Measurements from ENCODE around the gene OVCH1. TPM values are rescaled to one million over a fixed set of nuclear protein-coding genes. Genes with fewer than 3 reads are reported as not detected.
"Not testable (repeated sequence)": the region's sequence is repeated elsewhere in the genome, so short reads cannot be mapped to it uniquely, and the experiment has no call there.

Gene OVCH1
- polyA plus RNA-seq, 1 experiment = 0.26 TPM

DNA sequence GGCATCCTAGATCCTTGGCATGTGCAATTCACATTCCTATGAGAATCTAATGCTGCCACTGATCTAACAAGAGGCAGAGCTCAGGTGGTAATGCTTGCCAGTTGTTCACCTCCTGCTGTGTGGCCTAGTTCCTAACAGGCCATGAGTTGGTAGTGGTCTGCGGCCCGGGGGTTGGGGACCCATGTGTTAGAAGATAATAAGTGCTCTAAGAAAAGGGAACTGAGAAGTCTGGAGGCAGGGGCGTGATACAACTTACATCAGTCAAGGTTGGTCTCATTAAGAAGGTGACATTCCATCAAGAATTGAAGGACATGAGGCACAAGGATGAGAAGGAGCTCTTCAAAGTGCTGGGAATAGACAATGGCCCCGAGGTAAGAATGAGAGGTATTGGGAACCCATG is 49.3 kb downstream of the OVCH1 start:
- ChIA-PET POLR2A (no interaction called here), CTCF (no interaction called here)

DNA sequence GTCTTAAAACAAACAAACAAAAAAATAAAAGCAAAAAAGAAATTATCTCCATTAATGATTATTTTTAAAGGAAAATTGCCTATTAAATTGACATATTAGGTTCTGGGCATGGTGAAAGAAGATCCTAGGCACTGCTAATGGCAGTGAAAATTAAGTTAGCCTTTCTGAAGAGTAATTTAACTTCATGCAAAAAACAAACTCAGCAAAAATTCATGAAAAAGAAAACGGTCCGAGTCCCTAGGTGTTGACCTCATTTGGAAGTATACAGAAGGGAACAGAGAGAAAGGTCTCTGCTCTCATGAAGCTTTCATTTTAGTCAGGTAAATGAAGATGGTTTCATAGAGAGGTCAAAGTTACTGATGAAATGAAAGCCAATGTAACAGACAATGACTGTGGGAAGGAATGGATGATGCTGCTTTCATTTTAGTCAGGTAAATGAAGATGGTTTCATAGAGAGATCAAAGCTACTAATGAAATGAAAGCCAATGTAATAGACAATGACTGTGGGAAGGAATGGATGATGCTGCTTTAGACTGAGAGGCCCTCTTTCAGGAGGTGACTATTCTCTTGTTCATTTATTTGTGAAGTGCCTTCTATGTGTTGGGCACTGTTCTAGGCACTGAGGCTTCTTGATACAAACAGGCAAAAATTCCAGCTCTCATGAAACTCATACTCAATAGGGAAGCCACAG is 50.1 kb downstream of the OVCH1 start:
- Histone ChIP-seq H3K9me3 (ENCODE audit: control insufficient read depth, insufficient read depth, low read length) (no peaks in the 10 kb centered on the region), H3K27me3 (ENCODE audit: control insufficient read depth, insufficient read depth, low read length) (no peaks in the 10 kb centered on the region), H3K4me3 (ENCODE audit: low read depth, low read length) (no peak overlapping the region), H3K27ac (ENCODE audit: low read depth, low read length) (no peak overlapping the region)
- DNase-seq (ENCODE audit: low read depth, low spot score) = no peak
- POLR2A ChIA-PET = no interaction called here
- TF ChIP-seq, protein P1, sequence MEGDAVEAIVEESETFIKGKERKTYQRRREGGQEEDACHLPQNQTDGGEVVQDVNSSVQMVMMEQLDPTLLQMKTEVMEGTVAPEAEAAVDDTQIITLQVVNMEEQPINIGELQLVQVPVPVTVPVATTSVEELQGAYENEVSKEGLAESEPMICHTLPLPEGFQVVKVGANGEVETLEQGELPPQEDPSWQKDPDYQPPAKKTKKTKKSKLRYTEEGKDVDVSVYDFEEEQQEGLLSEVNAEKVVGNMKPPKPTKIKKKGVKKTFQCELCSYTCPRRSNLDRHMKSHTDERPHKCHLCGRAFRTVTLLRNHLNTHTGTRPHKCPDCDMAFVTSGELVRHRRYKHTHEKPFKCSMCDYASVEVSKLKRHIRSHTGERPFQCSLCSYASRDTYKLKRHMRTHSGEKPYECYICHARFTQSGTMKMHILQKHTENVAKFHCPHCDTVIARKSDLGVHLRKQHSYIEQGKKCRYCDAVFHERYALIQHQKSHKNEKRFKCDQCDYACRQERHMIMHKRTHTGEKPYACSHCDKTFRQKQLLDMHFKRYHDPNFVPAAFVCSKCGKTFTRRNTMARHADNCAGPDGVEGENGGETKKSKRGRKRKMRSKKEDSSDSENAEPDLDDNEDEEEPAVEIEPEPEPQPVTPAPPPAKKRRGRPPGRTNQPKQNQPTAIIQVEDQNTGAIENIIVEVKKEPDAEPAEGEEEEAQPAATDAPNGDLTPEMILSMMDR (IDR thresholded peaks at IDR 0.05; ENCODE audit: low read depth, low read length) = no peak
- CTCF ChIA-PET = no interaction called here

More for the DNA sequence above, 49.3 kb downstream of the OVCH1 start:
- TF ChIP-seq, protein P1 (IDR thresholded peaks at IDR 0.05; ENCODE audit: low read depth, low read length) = no peak
- no peak overlapping the region for H3K27ac ChIP-seq (ENCODE audit: low read depth, low read length)
- no peaks in the 10 kb centered on the region for H3K27me3 ChIP-seq (ENCODE audit: control insufficient read depth, insufficient read depth, low read length)
- H3K9me3 ChIP-seq (ENCODE audit: control insufficient read depth, insufficient read depth, low read length) = no peaks in the 10 kb centered on the region
- DNase-seq (ENCODE audit: low read depth, low spot score) = no peak
- H3K4me3 ChIP-seq (ENCODE audit: low read depth, low read length) = no peak overlapping the region

DNA sequence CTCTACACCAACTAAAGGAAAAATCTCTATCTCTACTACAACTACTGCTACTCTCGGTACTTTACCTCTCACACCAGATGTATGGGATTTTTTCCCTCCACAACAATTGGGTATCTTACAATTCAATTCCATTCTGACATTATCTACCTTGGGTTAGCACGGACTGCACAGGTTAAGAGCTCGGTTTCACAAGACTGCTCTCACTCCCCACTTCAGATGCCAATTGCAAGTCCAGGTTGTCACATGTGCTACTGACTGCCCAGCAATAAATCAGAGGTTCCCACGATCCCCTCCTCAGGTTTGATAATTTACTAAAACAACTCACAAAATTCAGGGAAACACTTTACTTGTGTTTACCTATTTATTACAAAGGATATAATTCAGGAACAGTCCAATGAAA is 58.0 kb downstream of the OVCH1 start:
- Histone ChIP-seq H3K27ac (ENCODE audit: low read depth, low read length) (no peak overlapping the region), H3K27me3 (ENCODE audit: control insufficient read depth, insufficient read depth, low read length) (no peaks in the 10 kb centered on the region), H3K9me3 (ENCODE audit: control insufficient read depth, insufficient read depth, low read length) (no peaks in the 10 kb centered on the region), H3K4me3 (ENCODE audit: low read depth, low read length) (no peak overlapping the region)
- DNase-seq (ENCODE audit: low read depth, low spot score) = no peak
- ChIA-PET CTCF (no interaction called here), POLR2A (no interaction called here)
- TF ChIP-seq, protein P1 (IDR thresholded peaks at IDR 0.05; ENCODE audit: low read depth, low read length) = no peak

DNA sequence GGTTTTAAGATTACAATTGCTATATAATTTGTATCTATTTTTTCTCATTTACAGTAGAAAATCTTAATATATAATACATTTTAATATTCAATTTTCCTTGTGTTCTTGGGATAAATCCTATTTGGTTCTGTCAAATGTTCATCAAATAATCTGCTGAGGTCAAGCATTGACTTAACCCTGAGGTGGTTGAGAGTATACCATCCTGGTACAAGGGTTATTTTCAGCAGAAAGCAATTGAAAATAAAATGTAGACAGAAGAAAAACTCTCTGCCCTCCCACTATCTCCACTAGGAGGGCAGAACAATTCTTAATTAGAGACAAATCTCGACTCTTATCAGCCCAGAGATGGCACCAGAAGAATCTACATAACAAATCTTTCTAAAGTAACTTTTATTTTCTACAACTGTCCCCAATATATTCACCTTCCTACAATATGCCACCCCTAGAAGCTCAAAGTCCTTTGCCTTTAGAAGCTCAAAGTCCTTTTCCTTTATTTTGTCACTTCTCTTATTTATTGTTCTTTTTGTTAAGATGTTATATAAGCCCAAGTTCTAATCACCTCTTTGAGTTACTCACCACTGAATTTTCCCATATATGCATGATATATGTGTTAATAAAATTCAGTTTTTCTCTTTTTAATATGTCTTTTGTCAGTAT is 58.6 kb downstream of the OVCH1 start:
- TF ChIP-seq, protein P1 (IDR thresholded peaks at IDR 0.05; ENCODE audit: low read depth, low read length) = no peak
- ChIA-PET POLR2A (no interaction called here), CTCF (no interaction called here)
- Histone ChIP-seq H3K27ac (ENCODE audit: low read depth, low read length) (no peak overlapping the region), H3K9me3 (ENCODE audit: control insufficient read depth, insufficient read depth, low read length) (no peaks in the 10 kb centered on the region), H3K27me3 (ENCODE audit: control insufficient read depth, insufficient read depth, low read length) (no peaks in the 10 kb centered on the region), H3K4me3 (ENCODE audit: low read depth, low read length) (no peak overlapping the region)
- no peak for DNase-seq (ENCODE audit: low read depth, low spot score)

DNA sequence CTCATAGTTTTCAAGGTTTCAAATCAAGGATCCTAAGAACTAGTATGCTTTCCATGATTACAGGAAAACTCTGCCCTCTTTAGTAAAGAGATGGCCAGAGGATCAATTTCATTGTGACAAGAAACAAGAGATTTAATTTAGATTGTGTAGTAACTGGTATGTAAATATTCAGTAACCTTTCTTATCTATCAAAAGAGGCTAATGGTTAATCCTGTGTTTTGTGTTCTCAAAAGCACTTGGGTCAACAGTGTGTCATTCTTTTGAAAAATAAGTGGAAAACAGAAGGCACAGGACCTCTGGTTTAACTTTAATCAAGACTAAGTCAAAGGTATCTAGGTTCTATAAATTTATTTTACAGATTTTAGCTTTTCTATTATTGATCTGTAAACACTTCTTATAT is 59.9 kb downstream of the OVCH1 start:
- ChIA-PET CTCF (no interaction called here), POLR2A (no interaction called here)
- no peak for DNase-seq (ENCODE audit: low read depth, low spot score)

DNA sequence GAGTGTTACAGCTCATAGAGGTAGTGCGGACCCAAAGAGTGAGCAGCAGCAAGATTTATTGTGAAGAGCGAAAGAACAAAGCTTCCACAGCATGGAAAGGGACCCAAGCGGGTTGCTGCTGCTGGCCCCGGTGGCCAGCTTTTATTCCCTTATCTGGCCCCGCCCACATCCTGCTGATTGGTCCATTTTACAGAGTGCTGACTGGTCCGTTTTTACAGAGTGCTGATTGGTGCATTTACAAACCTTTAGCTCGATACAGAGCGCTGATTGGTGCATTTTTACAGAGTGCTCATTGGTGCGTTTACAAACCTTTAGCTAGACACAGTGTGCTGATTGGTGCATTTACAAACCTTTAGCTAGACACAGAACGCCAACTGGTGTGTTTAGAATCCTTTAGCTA is 60.7 kb downstream of the OVCH1 start:
- DNase-seq (ENCODE audit: low read depth, low spot score); H3K9me3 ChIP-seq (ENCODE audit: control insufficient read depth, insufficient read depth, low read length); H3K27ac ChIP-seq (ENCODE audit: low read depth, low read length); H3K27me3 ChIP-seq (ENCODE audit: control insufficient read depth, insufficient read depth, low read length); H3K4me3 ChIP-seq (ENCODE audit: low read depth, low read length); POLR2A ChIA-PET; CTCF ChIA-PET: not testable (repeated sequence)

More for the DNA sequence above, 59.9 kb downstream of the OVCH1 start:
- H3K9me3 ChIP-seq (ENCODE audit: control insufficient read depth, insufficient read depth, low read length) = no peaks in the 10 kb centered on the region
- no peaks in the 10 kb centered on the region for H3K27me3 ChIP-seq (ENCODE audit: control insufficient read depth, insufficient read depth, low read length)
- H3K27ac ChIP-seq (ENCODE audit: low read depth, low read length) = no peak overlapping the region
- TF ChIP-seq, protein P1 (IDR thresholded peaks at IDR 0.05; ENCODE audit: low read depth, low read length) = no peak
- H3K4me3 ChIP-seq (ENCODE audit: low read depth, low read length) = no peak overlapping the region
